HCT116 (cell line): ENCODE results near the gene SRA1.

Experiments used
- CEBPB ChIP-seq: IDR thresholded peaks from 2 replicates; pipeline ENCODE4 v1.6.1; 2012; ENCODE audit warnings: low read depth
- CTCF ChIP-seq, 3 experiments: fragments of 200-600 bp in 1 of 3; sonication (generic) in 1 of 3; IDR thresholded peaks in 2 of 3; conservative IDR thresholded peaks in 1 of 3; 2 replicates each; pipeline ENCODE4 v1.5.1; 2012 to 2017; ENCODE audit warnings: low read depth in 2 of 3, low read length in 2 of 3, antibody characterized with exemption in 1 of 3, borderline replicate concordance in 1 of 3, control low read depth in 1 of 3, mild to moderate bottlenecking in 1 of 3, mixed read lengths in 1 of 3, mixed run types in 1 of 3, moderate library complexity in 1 of 3; ENCODE audit not compliant: insufficient read depth in 1 of 3
- EGR1 ChIP-seq: IDR thresholded peaks from 2 replicates; pipeline ENCODE4 v1.6.1; 2012; ENCODE audit warnings: low read depth
- ELF1 ChIP-seq: IDR thresholded peaks from 2 replicates; pipeline ENCODE4 v1.6.1; 2012; ENCODE audit warnings: low read depth, borderline replicate concordance
- EZH2 ChIP-seq: fragments of 200-600 bp; sonication (generic); IDR thresholded peaks from 2 replicates; pipeline ENCODE4 v1.6.1; 2017; ENCODE audit warnings: antibody characterized with exemption, mixed run types
- EZH2phosphoT487 ChIP-seq: fragments of 200-600 bp; IDR thresholded peaks from 2 replicates; pipeline ENCODE4 v1.6.1; 2018; ENCODE audit warnings: antibody characterized with exemption, borderline replicate concordance
- FOSL1 ChIP-seq: IDR thresholded peaks from 2 replicates; pipeline ENCODE4 v1.6.1; 2012; ENCODE audit warnings: low read depth
- JUND ChIP-seq: IDR thresholded peaks from 2 replicates; pipeline ENCODE4 v1.6.1; 2012
- MAX ChIP-seq: IDR thresholded peaks from 2 replicates; pipeline ENCODE4 v1.6.1; 2012
- POLR2A ChIP-seq: IDR thresholded peaks from 2 replicates; pipeline ENCODE4 v1.7.0; 2011; ENCODE audit warnings: borderline replicate concordance; ENCODE audit not compliant: insufficient read depth, insufficient read length; ENCODE audit errors: extremely low read depth
- RAD21 ChIP-seq: IDR thresholded peaks from 2 replicates; pipeline ENCODE4 v1.6.1; 2012; ENCODE audit warnings: low read depth, mild to moderate bottlenecking
- YY1 ChIP-seq: IDR thresholded peaks from 2 replicates; pipeline ENCODE4 v1.6.1; 2011; ENCODE audit warnings: low read length, low read depth, moderate library complexity, mild to moderate bottlenecking; ENCODE audit not compliant: insufficient replicate concordance; ENCODE audit errors: extremely low read depth
- TF ChIP-seq, protein P1 (sequence below): IDR thresholded peaks from 2 replicates; pipeline ENCODE4 v1.6.1; 2012

DNA sequence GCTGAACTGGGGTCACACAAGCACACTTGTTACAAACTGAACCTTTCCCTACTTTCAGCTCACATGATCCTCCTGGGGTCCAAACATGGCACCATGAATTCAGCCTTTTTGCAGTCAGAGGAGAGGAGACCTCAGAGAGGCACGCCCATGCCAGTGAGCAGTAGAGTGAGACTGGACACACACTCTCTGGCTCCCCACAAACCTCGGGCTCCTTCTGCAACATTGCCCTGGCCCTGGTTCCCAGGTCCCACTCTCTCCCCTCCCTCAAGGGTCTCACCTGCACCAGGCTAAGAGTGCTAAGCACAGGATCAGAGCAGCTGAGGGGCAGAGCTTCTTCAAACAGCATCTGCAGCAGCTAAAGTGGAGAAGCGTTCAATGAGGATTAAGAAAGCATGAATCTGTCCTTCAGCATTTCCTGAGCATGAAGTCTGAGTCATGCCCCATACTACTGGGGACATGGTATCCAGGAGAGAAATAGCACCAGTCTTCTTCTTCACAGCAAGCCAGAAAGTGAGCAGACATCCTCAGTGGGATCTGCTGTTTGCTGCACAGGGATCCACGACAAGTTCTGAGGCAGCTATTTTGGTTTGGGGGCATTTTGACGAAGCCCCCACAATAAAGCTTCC, 34.6 kb upstream of the SRA1 start:
- TF ChIP-seq ELF1 (no peak), JUND (no peak), EZH2 (no peak), EZH2phosphoT487 (no peak), CTCF (IDR thresholded peaks at IDR 0.05 in 2 of 3, conservative IDR thresholded peaks at IDR 0.05 in 1 of 3; ENCODE audit: borderline replicate concordance in 1 of 3, insufficient read depth in 1 of 3, low read depth in 2 of 3, low read length in 2 of 3) (no peak), FOSL1 (no peak), RAD21 (no peak), EGR1 (no peak), POLR2A (no peak), CEBPB (no peak), YY1 (no peak), MAX (no peak)
- TF ChIP-seq, protein P1, sequence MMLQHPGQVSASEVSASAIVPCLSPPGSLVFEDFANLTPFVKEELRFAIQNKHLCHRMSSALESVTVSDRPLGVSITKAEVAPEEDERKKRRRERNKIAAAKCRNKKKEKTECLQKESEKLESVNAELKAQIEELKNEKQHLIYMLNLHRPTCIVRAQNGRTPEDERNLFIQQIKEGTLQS = no peak
